Panc1 (cell line): ENCODE results near the gene GADD45G. TPM values are rescaled to one million over a fixed set of nuclear protein-coding genes. Genes with fewer than 3 reads are reported as not detected.

Source experiments
- ATAC-seq: fragments of 200-7000 bp; cut with Tn5 transposase; 2 replicates; pipeline ENCODE4 v1.9.1; 2020; ENCODE audit warnings: mild to moderate bottlenecking, moderate library complexity
- BruUV-seq: library from RNA; stranded (reverse); fragments of 400-500 nt; replicated peaks from 2 replicates; lab custom pipeline; 2021; lab: Mats Ljungman, UMichigan
- CTCF ChIA-PET: fragments of 300-600 bp; sonication (Branson Sonifier 250); formaldehyde crosslinking; loops from one replicate; lab custom pipeline; 2022; ENCODE audit warnings: antibody characterized with exemption; lab: Charles Lee
- POLR2A ChIA-PET: fragments of 300-600 bp; sonication (Branson Sonifier 250); formaldehyde crosslinking; loops from one replicate; lab custom pipeline; 2022; ENCODE audit warnings: antibody characterized with exemption; lab: Charles Lee
- DNase-seq: peaks from one replicate; pipeline ENCODE4 v3.0.0-alpha.2; 2010; ENCODE audit warnings: low read depth, low spot score
- H3K27ac ChIP-seq: 2 replicates; pipeline ENCODE4 v1.5.1; 2011; ENCODE audit warnings: mild to moderate bottlenecking, low read length, inconsistent platforms
- H3K27me3 ChIP-seq: fragments of 200-500 bp; sonication (Bioruptor generic); 2 replicates; pipeline ENCODE4 v1.6.0; 2014; ENCODE audit warnings: low read length, inconsistent platforms; ENCODE audit not compliant: control insufficient read depth, insufficient read depth
- H3K36me3 ChIP-seq: fragments of 200-500 bp; sonication (Bioruptor generic); 2 replicates; pipeline ENCODE4 v1.5.1; 2014; ENCODE audit warnings: inconsistent platforms, mild to moderate bottlenecking, low read length, moderate library complexity; ENCODE audit not compliant: control insufficient read depth, insufficient read depth
- H3K4me1 ChIP-seq: 2 replicates; pipeline ENCODE4 v1.5.1; 2011; ENCODE audit warnings: inconsistent platforms, mild to moderate bottlenecking, low read length, moderate library complexity; ENCODE audit not compliant: control insufficient read depth, insufficient read depth
- H3K4me3 ChIP-seq, 2 experiments: 2 replicates each; pipeline ENCODE4 v1.5.1; 2011 to 2012; ENCODE audit warnings: low read depth in 2 of 2, low read length in 2 of 2, mild to moderate bottlenecking in 2 of 2, inconsistent platforms in 1 of 2, moderate library complexity in 1 of 2
- H3K9me3 ChIP-seq: fragments of 200-500 bp; sonication (Bioruptor generic); 2 replicates; pipeline ENCODE4 v1.5.1; 2014; ENCODE audit warnings: low read depth, mild to moderate bottlenecking, inconsistent platforms, low read length, moderate library complexity; ENCODE audit not compliant: control insufficient read depth, insufficient read depth
- CTCF ChIP-seq: fragments of 450-650 bp; IDR thresholded peaks from 2 replicates; pipeline ENCODE4 v1.5.1; 2017; ENCODE audit warnings: mild to moderate bottlenecking
- POLR2AphosphoS5 ChIP-seq: IDR thresholded peaks from 2 replicates; pipeline ENCODE4 v1.6.1; 2012; ENCODE audit warnings: mild to moderate bottlenecking, low read depth, low read length, moderate library complexity
- SIN3A ChIP-seq: IDR thresholded peaks from 2 replicates; pipeline ENCODE4 v1.6.1; 2012; ENCODE audit warnings: low read depth, mild to moderate bottlenecking, low read length, moderate library complexity, borderline replicate concordance; ENCODE audit not compliant: insufficient read depth
- TCF7L2 ChIP-seq: IDR thresholded peaks from 2 replicates; pipeline ENCODE4 v1.6.1; 2011; ENCODE audit warnings: mild to moderate bottlenecking, low read depth, low read length, inconsistent platforms
- in situ Hi-C: cut with HindIII; loops from 2 replicates; pipeline ENCODE4 v1.10.0; 2016; ENCODE audit warnings: low sequenced_read_pairs, low pct_unique_long_range_greater_than_20kb
- intact Hi-C: fragments of 100-400 bp; cut with micrococcal nuclease; formaldehyde crosslinking; loops from one replicate; pipeline ENCODE4 v1.10.0; 2022; ENCODE audit not compliant: unreplicated experiment
- total RNA-seq: library from RNA; stranded (reverse); gene quantifications from one replicate; pipeline ENCODE4 v1.2.1, GENCODE V29; 2021; ENCODE audit not compliant: unreplicated experiment
- TF ChIP-seq, protein P1 (sequence below), 2 experiments: IDR thresholded peaks; 2 replicates each; pipeline ENCODE4 v1.6.1; 2011 to 2012; ENCODE audit warnings: low read depth in 2 of 2, control low read depth in 1 of 2, low read length in 1 of 2, mild to moderate bottlenecking in 1 of 2, moderate library complexity in 1 of 2; ENCODE audit not compliant: insufficient read depth in 1 of 2

Gene GADD45G
- total RNA-seq, 1 experiment from 2014 or later = 1.2 TPM

DNA sequence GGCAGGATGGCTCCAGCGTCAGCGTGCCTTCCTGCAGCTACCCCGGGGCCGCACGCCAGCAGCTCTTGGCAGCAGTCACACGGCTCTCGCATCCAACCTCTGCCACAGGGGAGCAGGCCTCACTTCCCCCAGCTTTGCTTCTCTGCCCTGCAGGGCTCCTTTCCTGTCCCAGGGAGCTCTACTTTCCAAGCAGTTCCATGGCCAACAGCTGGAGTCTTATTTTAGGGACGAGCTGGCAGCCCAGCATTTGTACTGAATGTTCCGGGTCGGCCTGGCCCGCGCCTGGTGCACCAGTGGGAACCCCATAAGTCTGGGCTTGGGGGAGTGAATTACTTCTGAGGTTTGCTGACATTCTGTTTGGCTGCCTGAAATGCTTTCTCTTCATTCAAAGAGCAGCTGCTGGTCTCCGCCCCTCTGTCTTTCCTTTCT, 34.6 kb downstream of the GADD45G start:
- Histone ChIP-seq H3K27ac (no peak overlapping the region), H3K27me3 (no peaks in the 10 kb centered on the region), H3K36me3 (no peaks in the 10 kb centered on the region), H3K9me3 (no peaks in the 10 kb centered on the region), H3K4me1 (no peaks in the 10 kb centered on the region), H3K4me3 (no peak overlapping the region)
- CTCF ChIA-PET = no interaction called here
- in situ Hi-C loops = no loop called here
- no TSS peak for BruUV-seq
- POLR2A ChIA-PET = no interaction called here
- no peak for ATAC-seq
- TF ChIP-seq TCF7L2 (no peak), SIN3A (no peak), POLR2AphosphoS5 (no peak), CTCF (no peak)
- TF ChIP-seq, protein P1, sequence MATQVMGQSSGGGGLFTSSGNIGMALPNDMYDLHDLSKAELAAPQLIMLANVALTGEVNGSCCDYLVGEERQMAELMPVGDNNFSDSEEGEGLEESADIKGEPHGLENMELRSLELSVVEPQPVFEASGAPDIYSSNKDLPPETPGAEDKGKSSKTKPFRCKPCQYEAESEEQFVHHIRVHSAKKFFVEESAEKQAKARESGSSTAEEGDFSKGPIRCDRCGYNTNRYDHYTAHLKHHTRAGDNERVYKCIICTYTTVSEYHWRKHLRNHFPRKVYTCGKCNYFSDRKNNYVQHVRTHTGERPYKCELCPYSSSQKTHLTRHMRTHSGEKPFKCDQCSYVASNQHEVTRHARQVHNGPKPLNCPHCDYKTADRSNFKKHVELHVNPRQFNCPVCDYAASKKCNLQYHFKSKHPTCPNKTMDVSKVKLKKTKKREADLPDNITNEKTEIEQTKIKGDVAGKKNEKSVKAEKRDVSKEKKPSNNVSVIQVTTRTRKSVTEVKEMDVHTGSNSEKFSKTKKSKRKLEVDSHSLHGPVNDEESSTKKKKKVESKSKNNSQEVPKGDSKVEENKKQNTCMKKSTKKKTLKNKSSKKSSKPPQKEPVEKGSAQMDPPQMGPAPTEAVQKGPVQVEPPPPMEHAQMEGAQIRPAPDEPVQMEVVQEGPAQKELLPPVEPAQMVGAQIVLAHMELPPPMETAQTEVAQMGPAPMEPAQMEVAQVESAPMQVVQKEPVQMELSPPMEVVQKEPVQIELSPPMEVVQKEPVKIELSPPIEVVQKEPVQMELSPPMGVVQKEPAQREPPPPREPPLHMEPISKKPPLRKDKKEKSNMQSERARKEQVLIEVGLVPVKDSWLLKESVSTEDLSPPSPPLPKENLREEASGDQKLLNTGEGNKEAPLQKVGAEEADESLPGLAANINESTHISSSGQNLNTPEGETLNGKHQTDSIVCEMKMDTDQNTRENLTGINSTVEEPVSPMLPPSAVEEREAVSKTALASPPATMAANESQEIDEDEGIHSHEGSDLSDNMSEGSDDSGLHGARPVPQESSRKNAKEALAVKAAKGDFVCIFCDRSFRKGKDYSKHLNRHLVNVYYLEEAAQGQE (IDR thresholded peaks at IDR 0.05; ENCODE audit: insufficient read depth in 1 of 2, low read depth in 2 of 2, low read length in 1 of 2) = no peak
- DNase-seq = no peak
- intact Hi-C loops = no loop called here

DNA sequence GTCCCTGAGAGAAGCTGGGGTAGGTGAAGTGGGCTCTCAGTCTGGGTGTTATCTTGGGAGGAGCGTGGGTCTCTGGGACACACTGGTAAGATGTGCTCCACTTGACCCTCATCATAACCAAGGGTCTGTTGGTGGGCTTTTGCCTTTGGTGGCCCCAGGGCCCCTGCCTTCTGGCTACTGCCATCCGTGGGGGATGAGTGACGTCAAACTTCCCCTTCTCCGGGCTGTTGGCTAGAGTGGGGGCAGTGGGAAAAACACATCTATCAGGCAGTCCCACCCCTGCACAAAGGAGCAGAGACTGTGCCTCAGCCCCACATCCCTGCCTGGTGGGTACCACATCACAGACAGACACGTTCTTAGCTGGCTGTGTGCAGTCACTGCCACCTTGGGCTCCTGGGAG, 35.1 kb downstream of the GADD45G start:
- intact Hi-C loops = no loop called here
- Histone ChIP-seq H3K4me1 (no peaks in the 10 kb centered on the region), H3K9me3 (no peaks in the 10 kb centered on the region), H3K27me3 (no peaks in the 10 kb centered on the region), H3K4me3 (no peak overlapping the region), H3K36me3 (no peaks in the 10 kb centered on the region), H3K27ac (no peak overlapping the region)
- CTCF ChIA-PET = no interaction called here
- ATAC-seq (no peak), DNase-seq (no peak)
- in situ Hi-C loops = no loop called here
- POLR2A ChIA-PET = no interaction called here
- BruUV-seq = no TSS peak
- TF ChIP-seq CTCF (no peak), TCF7L2 (no peak), POLR2AphosphoS5 (no peak), SIN3A (no peak)
- TF ChIP-seq, protein P1 (IDR thresholded peaks at IDR 0.05; ENCODE audit: insufficient read depth in 1 of 2, low read depth in 2 of 2, low read length in 1 of 2) = no peak
